K562 (cell line): Measurements from ENCODE around the gene GJB4. TPM values are rescaled to one million over a fixed set of nuclear protein-coding genes. Genes with fewer than 3 reads are reported as not detected.

ENCODE experiments used
- ATAC-seq: fragments of 200-7000 bp; cut with Tn5 transposase; 3 replicates; pipeline ENCODE4 v1.9.1; 2020; ENCODE audit warnings: moderate library complexity
- BruUV-seq: library from RNA; stranded (reverse); fragments of 400-500 nt; replicated peaks from 2 replicates; lab custom pipeline; 2021; lab: Mats Ljungman, UMichigan
- CTCF ChIA-PET: fragments of 300-600 bp; formaldehyde crosslinking; extraction: SDS; loops from one replicate; lab custom pipeline; 2021; ENCODE audit warnings: low intra/inter-chr PET ratio; lab: Yijun Ruan, JAX
- POLR2A ChIA-PET: fragments of 300-600, 350-650 bp; sonication (Branson Sonifier 250); formaldehyde crosslinking; extraction: SDS; loops from one replicate; lab custom pipeline; 2021; ENCODE audit warnings: antibody characterized with exemption, inconsistent platforms; lab: Yijun Ruan, JAX
- DNase-seq, 4 experiments: peaks; one replicate each; pipeline versions ENCODE4 v3.0.0 to v3.0.0-alpha.2; 2011 to 2018; ENCODE audit warnings: low spot score in 3 of 4, mixed read lengths in 3 of 4; ENCODE audit errors: extremely low read depth in 1 of 4
- FAIRE-seq: peaks from 2 replicates; lab custom pipeline; 2011; peaks lifted over from hg19 to GRCh38; lab: Jason Lieb, UNC
- H2AFZ ChIP-seq: 2 replicates; pipeline ENCODE4 v1.6.0; 2011; ENCODE audit warnings: low read depth, low read length, control low read depth, inconsistent platforms
- H3K27ac ChIP-seq: fragments of 200-600 bp; 3 replicates; pipeline ENCODE4 v1.8.0; 2011; ENCODE audit warnings: low read depth, mild to moderate bottlenecking, control low read depth, inconsistent platforms, low read length, moderate library complexity, mixed read lengths; ENCODE audit errors: extremely low read depth
- H3K27me3 ChIP-seq, 2 experiments: fragments of 300-600 bp in 1 of 2; 2 replicates in 1 of 2; 3 replicates in 1 of 2; pipeline versions ENCODE4 v1.6.0 to v1.8.0; 2011; ENCODE audit warnings: inconsistent platforms in 2 of 2, low read length in 2 of 2, mild to moderate bottlenecking in 1 of 2, mixed read lengths in 1 of 2, moderate library complexity in 1 of 2; ENCODE audit not compliant: control insufficient read depth in 2 of 2, insufficient read depth in 2 of 2
- H3K36me3 ChIP-seq: fragments of 300-600 bp; 3 replicates; pipeline ENCODE4 v1.8.0; 2011; ENCODE audit warnings: mild to moderate bottlenecking, low read length, inconsistent platforms; ENCODE audit not compliant: control insufficient read depth, insufficient read depth
- H3K4me1 ChIP-seq, 2 experiments: fragments of 200-600 bp in 1 of 2; replicated peaks in 1 of 2; 2 replicates in 1 of 2; 3 replicates in 1 of 2; pipeline versions ENCODE4 v1.5.1 to v1.8.0; 2011; ENCODE audit warnings: inconsistent platforms in 2 of 2, low read length in 2 of 2, mild to moderate bottlenecking in 1 of 2, mixed read lengths in 1 of 2, moderate library complexity in 1 of 2; ENCODE audit not compliant: control insufficient read depth in 2 of 2, insufficient read depth in 2 of 2
- H3K4me2 ChIP-seq: 2 replicates; pipeline ENCODE4 v1.6.1; 2011; ENCODE audit warnings: low read length, control low read depth, inconsistent platforms, mixed read lengths; ENCODE audit not compliant: insufficient read depth
- H3K4me3 ChIP-seq: fragments of 200-600 bp; sonication (generic), shearing (Covaris generic); 2 replicates; pipeline ENCODE4 v1.5.1; 2016; ENCODE audit warnings: control low read depth, inconsistent platforms
- H3K79me2 ChIP-seq: fragments of 200-600 bp; 3 replicates; pipeline ENCODE4 v1.8.0; 2011; ENCODE audit warnings: low read length, inconsistent platforms; ENCODE audit not compliant: control insufficient read depth, insufficient read depth
- H3K9ac ChIP-seq, 2 experiments: 2 replicates each; pipeline versions ENCODE4 v1.6.0 to v1.6.1; 2011; ENCODE audit warnings: low read depth in 2 of 2, low read length in 2 of 2, control low read depth in 1 of 2, inconsistent platforms in 1 of 2, mild to moderate bottlenecking in 1 of 2, mixed read lengths in 1 of 2; ENCODE audit not compliant: insufficient read depth in 1 of 2
- H3K9me1 ChIP-seq: one replicate; pipeline ENCODE4 v1.6.0; 2011; ENCODE audit warnings: inconsistent platforms, mild to moderate bottlenecking, low read length, moderate library complexity; ENCODE audit not compliant: control insufficient read depth, insufficient read depth
- H3K9me3 ChIP-seq: replicated peaks from 2 replicates; pipeline ENCODE4 v1.5.1; 2011; ENCODE audit warnings: low read depth, low read length, inconsistent platforms; ENCODE audit not compliant: control insufficient read depth, insufficient read depth
- H4K20me1 ChIP-seq: replicated peaks from 2 replicates; pipeline ENCODE4 v1.6.1; 2011; ENCODE audit warnings: low read length, inconsistent platforms, mixed read lengths; ENCODE audit not compliant: control insufficient read depth, insufficient read depth
- FOXM1 ChIP-seq, 2 experiments: fragments of 450-650 bp in 1 of 2; sonication (generic) in 1 of 2; formaldehyde crosslinking in 1 of 2; IDR thresholded peaks; 2 replicates each; pipeline versions ENCODE4 v1.6.1 to v1.9.0; 2017 to 2022; ENCODE audit warnings: low read depth in 2 of 2, mild to moderate bottlenecking in 2 of 2, missing genetic modification reagents in 1 of 2, moderate library complexity in 1 of 2
- HMBOX1 ChIP-seq: sonication (generic); IDR thresholded peaks from 2 replicates; pipeline ENCODE4 v1.6.1; 2016
- MAX ChIP-seq: sonication (generic); formaldehyde crosslinking; IDR thresholded peaks from 2 replicates; pipeline ENCODE4 v1.9.0; 2022; ENCODE audit warnings: mild to moderate bottlenecking, missing genetic modification reagents
- RBM25 ChIP-seq: fragments of 200-400 bp; formaldehyde crosslinking; IDR thresholded peaks from 2 replicates; pipeline ENCODE4 v1.6.1; 2018; ENCODE audit warnings: low read length, low read depth, moderate library complexity; ENCODE audit not compliant: severe bottlenecking
- ZBED1 ChIP-seq: IDR thresholded peaks from 2 replicates; pipeline ENCODE4 v1.6.1; 2014
- ZFPM2 ChIP-seq: fragments of 250-450 bp; sonication (Bioruptor Pico); IDR thresholded peaks from 2 replicates; pipeline ENCODE4 v1.5.1; 2022; ENCODE audit warnings: mild to moderate bottlenecking
- ZFX ChIP-seq: sonication (generic); formaldehyde crosslinking; IDR thresholded peaks from 2 replicates; pipeline ENCODE4 v1.8.0; 2022; ENCODE audit warnings: mild to moderate bottlenecking, missing genetic modification reagents, moderate library complexity
- ZNF695 ChIP-seq: fragments of 450-650 bp; formaldehyde crosslinking; IDR thresholded peaks from 2 replicates; pipeline ENCODE4 v1.4.0; 2020; ENCODE audit warnings: mild to moderate bottlenecking, moderate library complexity
- ZNF830 ChIP-seq: fragments of 250-450 bp; sonication (Bioruptor Pico); IDR thresholded peaks from 2 replicates; pipeline ENCODE4 v1.5.0; 2021; ENCODE audit warnings: mild to moderate bottlenecking
- WGBS: fragments of 100-300 bp; shearing (Covaris generic); methylation state at CpG from one replicate; pipeline ENCODE4 v1.1.6; 2016; ENCODE audit warnings: low coverage, mixed read lengths; ENCODE audit not compliant: insufficient coverage; ENCODE audit errors: missing lambda C conversion rate; 5-methylcytosine and 5-hydroxymethylcytosine counted together
- in situ Hi-C: fragments of 300-500 bp; cut with MboI; formaldehyde crosslinking; loops from 4 replicates; pipeline ENCODE4 v1.15.0; 2018; ENCODE audit warnings: inconsistent platforms, mixed read lengths
- intact Hi-C: fragments of 100-400 bp; cut with micrococcal nuclease; formaldehyde crosslinking; loops from 2 replicates; pipeline ENCODE4 v1.14.2; 2022
- polyA plus RNA-seq, 8 experiments: library from polyadenylated mRNA; depleted of rRNA in 4 of 8; stranded (reverse) in 5 of 8; unstranded in 3 of 8; fragments of >200 nt; fragmentation: Nextera tagmentation in 2 of 8; fragmentation: Illumina TruSeq in 1 of 8; extraction: Ambion mirVana in 2 of 8; extraction: Trizol in 1 of 8; gene quantifications; 2 replicates each; pipeline versions ENCODE4 v1.2.1 to v1.2.3, GENCODE V29; 2011 to 2014; ENCODE audit warnings: inconsistent platforms in 1 of 8, missing spikeins in 1 of 8
- total RNA-seq, 7 experiments: library from RNA; depleted of rRNA in 6 of 7; stranded (reverse); fragments of >200 nt in 6 of 7; fragmentation: Illumina TruSeq in 2 of 7; extraction: Trizol in 2 of 7; gene quantifications; 2 replicates each; pipeline versions ENCODE4 v1.2.1 to v1.2.3, GENCODE V29; 2011 to 2021; ENCODE audit warnings: low replicate concordance in 1 of 7

GJB4 gene
- total and polyA plus RNA-seq, 9 of the 15 experiments (the other 6 are each of a cell fraction or from before 2014, with no cell fraction given), result 0.03 TPM; not detected in 8

- ChIA-PET POLR2A (interaction anchor here (0.6 kb wide), 1 partner anchor 265 kb away, joined by 4 read pairs; no protein-coding TSS in a partner anchor), CTCF (no interaction called here)
These were observed 45.2 kb upstream of the GJB4 start for GRCh38 chr1:34714386-34714785.

More at GRCh38 chr1:34714386-34714785, 45.2 kb upstream of the GJB4 start:
- Histone ChIP-seq H3K4me2 (no peak overlapping the region), H3K79me2 (no peaks in the 10 kb centered on the region), H3K36me3 (no peaks in the 10 kb centered on the region), H3K4me1 (no peaks in the 10 kb centered on the region), H3K27me3 (peaks cover 0 to 9% of the 10 kb centered on the region in 2 experiments; a peak in 1 of 5 replicates), H3K27ac (no peak overlapping the region), H3K4me3 (no peak overlapping the region), H3K9me3 (no peaks in the 10 kb centered on the region), H3K9me1 (no peaks in the 10 kb centered on the region), H2AFZ (no peak overlapping the region), H3K9ac (no peak overlapping the region), H4K20me1 (no peaks in the 10 kb centered on the region)
- 0% methylated on average over 2 of the region's 3 CpGs for WGBS
- TF ChIP-seq ZFX (CRISPR knock-in tag) (no peak), RBM25 (no peak), ZBED1 (no peak), HMBOX1 (no peak), ZNF830 (CRISPR knock-in tag) (no peak), FOXM1 (IDR thresholded peaks at IDR 0.05; ENCODE audit: low read depth) (no peak), FOXM1 (CRISPR knock-in tag; IDR thresholded peaks at IDR 0.05; ENCODE audit: low read depth) (no peak), ZFPM2 (CRISPR knock-in tag) (no peak), MAX (CRISPR knock-in tag) (no peak), ZNF695 (no peak)
- intact Hi-C loops (no loop called here), in situ Hi-C loops (no loop called here)
- FAIRE-seq (no peak), DNase-seq (no peak), ATAC-seq (no peak)
- no TSS peak for BruUV-seq
